Measurements from ENCODE around the gene EPS8L1. TPM values are rescaled to one million over a fixed set of nuclear protein-coding genes. Genes with fewer than 3 reads are reported as not detected.

EPS8L1 gene
- total RNA-seq, 1 donor from 2014 or later = 30.5 TPM

- TF ChIP-seq CTCF (IDR thresholded peaks at IDR 0.05; ENCODE audit: insufficient read depth, low read length, poor library complexity, severe bottlenecking) = no peak
- Histone ChIP-seq H3K27me3 (ENCODE audit: control insufficient read depth, insufficient read depth, low read length) (no peaks in the 10 kb centered on the region), H3K36me3 (ENCODE audit: control insufficient read depth, insufficient read depth, low read length) (peaks cover 3% of the 10 kb centered on the region), H3K4me3 (ENCODE audit: low read depth, low read length) (no peak overlapping the region)
- DNase-seq (ENCODE audit: low read depth) = no peak
Observed at GRCh38 chr19:55096061-55096701, 20.5 kb downstream of the EPS8L1 start.

- Histone ChIP-seq H3K4me3 (ENCODE audit: low read depth, low read length) (no peak overlapping the region), H3K27me3 (ENCODE audit: control insufficient read depth, insufficient read depth, low read length) (no peaks in the 10 kb centered on the region), H3K36me3 (ENCODE audit: control insufficient read depth, insufficient read depth, low read length) (peaks cover 2% of the 10 kb centered on the region)
- TF ChIP-seq CTCF (IDR thresholded peaks at IDR 0.05; ENCODE audit: insufficient read depth, low read length, poor library complexity, severe bottlenecking) = no peak
- no peak for DNase-seq (ENCODE audit: low read depth)
Observed at GRCh38 chr19:55097864-55098715, 22.4 kb downstream of the EPS8L1 start.

- Histone ChIP-seq H3K36me3 (ENCODE audit: control insufficient read depth, insufficient read depth, low read length) (peaks cover 2% of the 10 kb centered on the region), H3K27me3 (ENCODE audit: control insufficient read depth, insufficient read depth, low read length) (no peaks in the 10 kb centered on the region), H3K4me3 (ENCODE audit: low read depth, low read length) (no peak overlapping the region)
- TF ChIP-seq CTCF (IDR thresholded peaks at IDR 0.05; ENCODE audit: insufficient read depth, low read length, poor library complexity, severe bottlenecking) = peak; percentile 18
- no peak for DNase-seq (ENCODE audit: low read depth)
Observed at GRCh38 chr19:55098716-55099556, 23.3 kb downstream of the EPS8L1 start.

GRCh38 chr19:55099557-55100506 lies 24.2 kb downstream of the EPS8L1 start:
- H3K36me3 ChIP-seq (ENCODE audit: control insufficient read depth, insufficient read depth, low read length) = peaks cover 2% of the 10 kb centered on the region
- no peak overlapping the region for H3K4me3 ChIP-seq (ENCODE audit: low read depth, low read length)
- peak; percentile 15 for TF ChIP-seq CTCF (IDR thresholded peaks at IDR 0.05; ENCODE audit: insufficient read depth, low read length, poor library complexity, severe bottlenecking)
- DNase-seq (ENCODE audit: low read depth) = no peak
- H3K27me3 ChIP-seq (ENCODE audit: control insufficient read depth, insufficient read depth, low read length) = no peaks in the 10 kb centered on the region

GRCh38 chr19:55101261-55101660 lies 25.6 kb downstream of the EPS8L1 start:
- DNase-seq (ENCODE audit: low read depth) = no peak
- H3K36me3 ChIP-seq (ENCODE audit: control insufficient read depth, insufficient read depth, low read length) = peaks cover 2% of the 10 kb centered on the region
- H3K27me3 ChIP-seq (ENCODE audit: control insufficient read depth, insufficient read depth, low read length) = no peaks in the 10 kb centered on the region
- H3K4me3 ChIP-seq (ENCODE audit: low read depth, low read length) = no peak overlapping the region
- TF ChIP-seq CTCF (IDR thresholded peaks at IDR 0.05; ENCODE audit: insufficient read depth, low read length, poor library complexity, severe bottlenecking) = no peak

All from kidney epithelial cell (primary cell).